HCT116 (cell line): ENCODE measurements around the gene TNRC6A. TPM values are rescaled to one million over a fixed set of nuclear protein-coding genes. Genes with fewer than 3 reads are reported as not detected.

Experiments used
- ATAC-seq: fragments of 200-7000 bp; cut with Tn5 transposase; 2 replicates; pipeline ENCODE4 v1.9.1; 2020; ENCODE audit warnings: mild to moderate bottlenecking, moderate library complexity
- BruUV-seq: library from RNA; stranded (reverse); fragments of 400-500 nt; replicated peaks from 2 replicates; lab custom pipeline; 2021; lab: Mats Ljungman, UMichigan
- CTCF ChIA-PET: fragments of 300-600 bp; sonication (Branson Sonifier 250); formaldehyde crosslinking; loops from one replicate; lab custom pipeline; 2021; ENCODE audit warnings: antibody characterized with exemption; lab: Charles Lee
- POLR2A ChIA-PET: fragments of 300-600, 350-600 bp; sonication (Branson Sonifier 250); formaldehyde crosslinking; loops from one replicate; lab custom pipeline; 2021; ENCODE audit warnings: antibody characterized with exemption; lab: Charles Lee
- RAD21 ChIA-PET, 2 experiments: fragments of 300-600 bp; sonication (Branson Sonifier 250); formaldehyde crosslinking; loops; one replicate each; lab custom pipeline; 2023; ENCODE audit warnings: low total read pairs in 2 of 2; ENCODE audit not compliant: uncharacterized antibody in 2 of 2, unreplicated experiment in 2 of 2, low non-redundant PET in 1 of 2; lab: Charles Lee
- DNase-seq: peaks from one replicate; pipeline ENCODE4 v3.0.0-alpha.2; 2010; ENCODE audit warnings: low read depth, low spot score
- H2AFZ ChIP-seq: fragments of 200-600 bp; shearing (Covaris generic), sonication (generic); 2 replicates; pipeline ENCODE4 v1.6.1; 2017; ENCODE audit warnings: low read depth, mixed run types, mixed read lengths, antibody characterized with exemption, low read length; ENCODE audit not compliant: poor library complexity, severe bottlenecking
- H3K27ac ChIP-seq: 2 replicates; pipeline ENCODE4 v1.5.1; 2012; ENCODE audit warnings: low read depth, low read length
- H3K27me3 ChIP-seq: fragments of 200-600 bp; sonication (generic); 2 replicates; pipeline ENCODE4 v1.6.1; 2016; ENCODE audit warnings: mixed run types, low read length, mixed read lengths; ENCODE audit not compliant: insufficient read depth
- H3K36me3 ChIP-seq, 2 experiments: fragments of 200-500 bp in 1 of 2; fragments of 200-600 bp in 1 of 2; sonication (Bioruptor generic) in 1 of 2; sonication (generic) in 1 of 2; 2 replicates each; pipeline versions ENCODE4 v1.5.1 to v1.6.1; 2014 to 2016; ENCODE audit warnings: low read length in 2 of 2, inconsistent platforms in 1 of 2, mixed read lengths in 1 of 2, mixed run types in 1 of 2; ENCODE audit not compliant: insufficient read depth in 2 of 2, control insufficient read depth in 1 of 2
- H3K4me1 ChIP-seq, 2 experiments: fragments of 200-600 bp in 1 of 2; sonication (generic) in 1 of 2; 2 replicates each; pipeline versions ENCODE4 v1.5.1 to v1.6.1; 2012 to 2017; ENCODE audit warnings: low read length in 2 of 2, inconsistent platforms in 1 of 2, mild to moderate bottlenecking in 1 of 2, mixed read lengths in 1 of 2, mixed run types in 1 of 2, moderate library complexity in 1 of 2; ENCODE audit not compliant: insufficient read depth in 2 of 2, control insufficient read depth in 1 of 2
- H3K4me2 ChIP-seq: fragments of 200-600 bp; sonication (generic); 2 replicates; pipeline ENCODE4 v1.6.1; 2017; ENCODE audit warnings: mixed run types, low read length, mixed read lengths
- H3K4me3 ChIP-seq, 2 experiments: fragments of 200-600 bp in 1 of 2; sonication (generic) in 1 of 2; replicated peaks in 1 of 2; 2 replicates each; pipeline ENCODE4 v1.5.1; 2011 to 2016; ENCODE audit warnings: low read length in 2 of 2, control low read depth in 1 of 2, low read depth in 1 of 2, mild to moderate bottlenecking in 1 of 2, mixed read lengths in 1 of 2, mixed run types in 1 of 2
- H3K79me2 ChIP-seq: fragments of 200-600 bp; sonication (generic); 2 replicates; pipeline ENCODE4 v1.6.1; 2017; ENCODE audit warnings: mild to moderate bottlenecking, mixed run types, low read length, moderate library complexity, mixed read lengths; ENCODE audit not compliant: insufficient read depth
- H3K9ac ChIP-seq: fragments of 200-600 bp; sonication (generic); 2 replicates; pipeline ENCODE4 v1.6.1; 2016; ENCODE audit warnings: low read length, mixed read lengths
- H3K9me2 ChIP-seq: fragments of 200-600 bp; sonication (generic), shearing (Covaris generic); 2 replicates; pipeline ENCODE4 v1.6.1; 2017; ENCODE audit warnings: mixed run types, mild to moderate bottlenecking, moderate library complexity; ENCODE audit not compliant: insufficient read depth
- H3K9me3 ChIP-seq, 2 experiments: fragments of 200-500 bp in 1 of 2; fragments of 200-600 bp in 1 of 2; sonication (Bioruptor generic) in 1 of 2; sonication (generic) in 1 of 2; 2 replicates each; pipeline ENCODE4 v1.6.1; 2014 to 2017; ENCODE audit warnings: low read length in 2 of 2, mixed read lengths in 2 of 2, inconsistent platforms in 1 of 2, low read depth in 1 of 2, mild to moderate bottlenecking in 1 of 2, mixed run types in 1 of 2, moderate library complexity in 1 of 2; ENCODE audit not compliant: control insufficient read depth in 1 of 2, insufficient read depth in 1 of 2
- H4K20me1 ChIP-seq: fragments of 200-600 bp; sonication (generic), shearing (Covaris generic); 2 replicates; pipeline ENCODE4 v1.6.1; 2017; ENCODE audit warnings: mixed run types, mild to moderate bottlenecking, moderate library complexity; ENCODE audit not compliant: insufficient read depth
- ATF3 ChIP-seq: IDR thresholded peaks from 2 replicates; pipeline ENCODE4 v1.6.1; 2012
- CBX3 ChIP-seq: IDR thresholded peaks from 2 replicates; pipeline ENCODE4 v1.6.1; 2012; ENCODE audit warnings: low read depth
- CTCF ChIP-seq, 3 experiments: fragments of 200-600 bp in 1 of 3; sonication (generic) in 1 of 3; IDR thresholded peaks in 2 of 3; conservative IDR thresholded peaks in 1 of 3; 2 replicates each; pipeline ENCODE4 v1.5.1; 2012 to 2017; ENCODE audit warnings: low read depth in 2 of 3, low read length in 2 of 3, antibody characterized with exemption in 1 of 3, borderline replicate concordance in 1 of 3, control low read depth in 1 of 3, mild to moderate bottlenecking in 1 of 3, mixed read lengths in 1 of 3, mixed run types in 1 of 3, moderate library complexity in 1 of 3; ENCODE audit not compliant: insufficient read depth in 1 of 3
- EGR1 ChIP-seq: IDR thresholded peaks from 2 replicates; pipeline ENCODE4 v1.6.1; 2012; ENCODE audit warnings: low read depth
- ELF1 ChIP-seq: IDR thresholded peaks from 2 replicates; pipeline ENCODE4 v1.6.1; 2012; ENCODE audit warnings: low read depth, borderline replicate concordance
- EZH2 ChIP-seq: fragments of 200-600 bp; sonication (generic); IDR thresholded peaks from 2 replicates; pipeline ENCODE4 v1.6.1; 2017; ENCODE audit warnings: antibody characterized with exemption, mixed run types
- EZH2phosphoT487 ChIP-seq: fragments of 200-600 bp; IDR thresholded peaks from 2 replicates; pipeline ENCODE4 v1.6.1; 2018; ENCODE audit warnings: antibody characterized with exemption, borderline replicate concordance
- FOSL1 ChIP-seq: IDR thresholded peaks from 2 replicates; pipeline ENCODE4 v1.6.1; 2012; ENCODE audit warnings: low read depth
- JUND ChIP-seq: IDR thresholded peaks from 2 replicates; pipeline ENCODE4 v1.6.1; 2012
- MAX ChIP-seq: IDR thresholded peaks from 2 replicates; pipeline ENCODE4 v1.6.1; 2012
- REST ChIP-seq: IDR thresholded peaks from 2 replicates; pipeline ENCODE4 v1.6.1; 2012; ENCODE audit warnings: low read depth
- SIN3A ChIP-seq: IDR thresholded peaks from 2 replicates; pipeline ENCODE4 v1.6.1; 2012; ENCODE audit warnings: low read depth
- SRF ChIP-seq: IDR thresholded peaks from 2 replicates; pipeline ENCODE4 v1.6.1; 2012; ENCODE audit warnings: low read depth
- TCF7L2 ChIP-seq: IDR thresholded peaks from 2 replicates; pipeline ENCODE4 v1.7.0; 2011; ENCODE audit warnings: borderline replicate concordance, inconsistent platforms; ENCODE audit not compliant: insufficient read depth, insufficient read length; ENCODE audit errors: extremely low read depth
- YY1 ChIP-seq: IDR thresholded peaks from 2 replicates; pipeline ENCODE4 v1.6.1; 2011; ENCODE audit warnings: low read length, low read depth, moderate library complexity, mild to moderate bottlenecking; ENCODE audit not compliant: insufficient replicate concordance; ENCODE audit errors: extremely low read depth
- ZBTB33 ChIP-seq: IDR thresholded peaks from 2 replicates; pipeline ENCODE4 v1.6.1; 2011; ENCODE audit warnings: mild to moderate bottlenecking, low read length, moderate library complexity; ENCODE audit not compliant: insufficient replicate concordance; ENCODE audit errors: extremely low read depth
- ZFX ChIP-seq: fragments of 450-650 bp; IDR thresholded peaks from 2 replicates; pipeline ENCODE4 v1.6.1; 2017
- ZNF274 ChIP-seq: fragments of 200-500 bp; sonication (Bioruptor generic); IDR thresholded peaks from 2 replicates; pipeline ENCODE4 v1.6.1; 2014; ENCODE audit warnings: mild to moderate bottlenecking, low read depth, low read length, inconsistent platforms
- intact Hi-C: fragments of 100-400 bp; cut with micrococcal nuclease; formaldehyde crosslinking; loops from 2 replicates; pipeline ENCODE4 v1.10.0; 2022
- total RNA-seq: library from RNA; stranded (reverse); gene quantifications from one replicate; pipeline ENCODE4 v1.2.1, GENCODE V29; 2021; ENCODE audit not compliant: unreplicated experiment

The TNRC6A gene
- total RNA-seq, 1 experiment from 2014 or later = 37.0 TPM

GRCh38 chr16:24696699-24697098 lies 32.8 kb upstream of the TNRC6A start:
- Histone ChIP-seq H3K4me1 (peaks cover 11 to 18% of the 10 kb centered on the region in 2 experiments), H3K9me2 (no peaks in the 10 kb centered on the region), H3K9me3 (no peaks in the 10 kb centered on the region), H2AFZ (no peak overlapping the region), H3K36me3 (no peaks in the 10 kb centered on the region), H3K27me3 (no peaks in the 10 kb centered on the region), H3K79me2 (no peaks in the 10 kb centered on the region), H3K4me2 (no peak overlapping the region), H3K4me3 (no peak overlapping the region), H4K20me1 (no peaks in the 10 kb centered on the region), H3K9ac (no peak overlapping the region), H3K27ac (no peak overlapping the region)
- ChIA-PET POLR2A (no interaction called here), CTCF (no interaction called here), RAD21 (no interaction called here)
- DNase-seq = no peak
- TF ChIP-seq ZBTB33 (no peak), SIN3A (no peak), MAX (no peak), YY1 (no peak), JUND (no peak), FOSL1 (no peak), EGR1 (no peak), CBX3 (no peak), REST (no peak), CTCF (IDR thresholded peaks at IDR 0.05 in 2 of 3, conservative IDR thresholded peaks at IDR 0.05 in 1 of 3; ENCODE audit: borderline replicate concordance in 1 of 3, insufficient read depth in 1 of 3, low read depth in 2 of 3, low read length in 2 of 3) (no peak), ZNF274 (no peak), SRF (no peak), ATF3 (no peak), ELF1 (no peak), EZH2 (no peak), EZH2phosphoT487 (no peak), TCF7L2 (no peak), ZFX (no peak)
- ATAC-seq = no peak
- no TSS peak for BruUV-seq
- intact Hi-C loops = no loop called here
